Measurements from ENCODE around the gene NUDT16L1. TPM values are rescaled to one million over a fixed set of nuclear protein-coding genes. Genes with fewer than 3 reads are reported as not detected.

NUDT16L1 gene
- total and polyA plus RNA-seq, 2 of the 4 experiments (the other 2 are of a cell fraction), result 22.9 to 44.3 TPM

- ATAC-seq (ENCODE audit: low read depth) (no peak), DNase-seq (no peak)
- Histone ChIP-seq H3K27ac (ENCODE audit: insufficient read depth, low read length) (no peak overlapping the region), H2BK20ac (ENCODE audit: low read depth, low read length) (no peak overlapping the region), H3K14ac (replicated peaks; ENCODE audit: low read depth, low read length) (no peak overlapping the region), H3K9me1 (ENCODE audit: insufficient read depth, low read length) (no peaks in the 10 kb centered on the region), H3K4me1 (ENCODE audit: control insufficient read depth, insufficient read depth, low read length) (peaks cover 2% of the 10 kb centered on the region; the same call in 1 of the 2 replicates), H3K56ac (ENCODE audit: extremely low read depth, insufficient read depth, low read length) (no peak overlapping the region), H3K18ac (ENCODE audit: low read depth, low read length) (no peak overlapping the region), H3K4ac (ENCODE audit: low read depth, low read length) (no peak overlapping the region), H2AK5ac (ENCODE audit: low read depth, low read length) (no peak overlapping the region), H2BK5ac (ENCODE audit: low read depth, low read length, poor library complexity, severe bottlenecking) (no peak overlapping the region), H3K79me1 (ENCODE audit: low read depth in 1 of 2, low read length in 2 of 2) (peaks cover 0 to 14% of the 10 kb centered on the region in 2 experiments; a peak in 1 of 4 replicates), H4K91ac (ENCODE audit: insufficient read depth, low read depth, low read length) (no peak overlapping the region), H4K8ac (ENCODE audit: low read depth in 2 of 2, low read length in 2 of 2) (no peak overlapping the region), H2BK120ac (ENCODE audit: low read depth, low read length) (no peak overlapping the region), H3K4me3 (ENCODE audit: insufficient read depth, low read depth, low read length) (no peak overlapping the region), H3K36me3 (ENCODE audit: control insufficient read depth, insufficient read depth, low read length) (peaks cover 68% of the 10 kb centered on the region), H3K23ac (ENCODE audit: low read depth, low read length) (no peak overlapping the region), H4K5ac (ENCODE audit: low read depth, low read length) (no peak overlapping the region), H3K9me3 (ENCODE audit: control insufficient read depth, insufficient read depth, low read length) (no peaks in the 10 kb centered on the region), H3K4me2 (ENCODE audit: low read depth, low read length) (no peak overlapping the region), H2AFZ (replicated peaks; ENCODE audit: low read length, poor library complexity) (no peak overlapping the region), H4K20me1 (ENCODE audit: insufficient read depth, low read length) (no peaks in the 10 kb centered on the region; the same call in 1 of the 2 replicates), H2BK15ac (ENCODE audit: low read depth, low read length) (no peak overlapping the region), H3K9ac (ENCODE audit: low read depth, low read length) (no peak overlapping the region), H3K27me3 (ENCODE audit: control insufficient read depth, insufficient read depth, low read length) (no peaks in the 10 kb centered on the region), H2AK9ac (replicated peaks; ENCODE audit: low read depth, low read length, poor library complexity) (no peak overlapping the region)
- dilution Hi-C loops (cut with HindIII; ENCODE audit: low sequenced_read_pairs, unreplicated experiment) (no loop called here), intact Hi-C loops (cut with micrococcal nuclease) (no loop called here), in situ Hi-C loops (cut with MboI; ENCODE audit: low sequenced_read_pairs) (no loop called here)
- TF ChIP-seq USF2 (IDR thresholded peaks at IDR 0.05; ENCODE audit: low read depth, low read length) (no peak), POLR2A (IDR thresholded peaks at IDR 0.05; ENCODE audit: low read depth, low read length) (no peak)
- WGBS, 2 experiments (ENCODE audit: extremely low coverage in 2 of 2, insufficient read length in 1 of 2), result 85% methylated on average over 7 of the region's 17 CpGs; no CpG with 5 or more reads in 1 of the 2 experiments
- POLR2A ChIA-PET (ENCODE audit: unreplicated experiment), result no interaction called here
- BruUV-seq (replicated peaks), result no TSS peak
- CTCF ChIA-PET, result interaction anchor here (0.6 to 1.6 kb wide), 2 partner anchors 13 to 183 kb away, joined by 4 read pairs; no protein-coding TSS in a partner anchor
Measured at GRCh38 chr16:4683255-4684057, 9.9 kb upstream of the NUDT16L1 start.
